Hematopoietic multipotent progenitor cell treated with erythropoietin and hydrocortisone succinate and interleukin-3 and kit ligand, for 6 days (in vitro differentiated cells): ENCODE data around the gene IL17D.
A peak's percentile ranks its signal among the peaks of the same experiment; 100 is the strongest.

Source experiments
- DNase-seq: peaks from one replicate; pipeline ENCODE4 v3.0.0-alpha.2; 2015

IL17D gene

DNA sequence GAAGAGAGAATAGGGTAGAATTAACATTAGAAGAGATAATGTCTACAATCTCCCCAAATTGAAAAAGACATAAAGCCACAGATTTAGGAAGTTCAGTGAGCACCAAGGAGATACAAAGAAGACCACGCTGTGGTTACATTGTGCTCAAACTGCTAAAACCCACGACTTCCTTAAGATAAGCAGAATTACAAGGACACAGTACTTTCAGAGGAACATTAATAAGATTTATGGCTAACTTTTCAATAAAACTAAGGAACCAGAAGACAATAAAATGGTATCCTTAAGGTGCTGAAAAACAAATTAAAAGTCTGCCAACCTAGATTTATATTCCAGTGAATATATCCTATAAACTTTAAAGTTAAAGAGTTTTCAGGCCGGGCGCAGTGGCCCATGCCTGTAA, 7.4 kb upstream of the IL17D start:
- DNase-seq = peak; percentile 48

DNA sequence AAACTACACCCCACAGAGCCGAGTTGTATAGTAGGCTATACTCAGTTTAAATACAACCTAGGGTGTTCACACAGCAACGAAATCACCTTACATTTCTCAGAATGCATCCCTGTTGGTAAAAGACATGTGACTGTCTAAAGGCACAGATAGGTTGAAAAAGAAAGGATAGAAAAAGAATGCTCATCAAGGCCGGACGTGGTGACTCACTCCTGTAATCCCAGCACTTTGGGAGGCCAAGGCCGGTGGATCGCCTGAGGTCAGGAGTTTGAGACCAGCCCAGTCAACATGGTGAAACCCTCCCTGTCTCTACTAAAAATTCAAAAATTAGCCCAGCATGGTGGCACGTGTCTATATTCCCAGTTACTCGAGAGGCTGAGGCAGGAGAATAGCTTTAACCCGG, 3.8 kb upstream of the IL17D start:
- no peak for DNase-seq

DNA sequence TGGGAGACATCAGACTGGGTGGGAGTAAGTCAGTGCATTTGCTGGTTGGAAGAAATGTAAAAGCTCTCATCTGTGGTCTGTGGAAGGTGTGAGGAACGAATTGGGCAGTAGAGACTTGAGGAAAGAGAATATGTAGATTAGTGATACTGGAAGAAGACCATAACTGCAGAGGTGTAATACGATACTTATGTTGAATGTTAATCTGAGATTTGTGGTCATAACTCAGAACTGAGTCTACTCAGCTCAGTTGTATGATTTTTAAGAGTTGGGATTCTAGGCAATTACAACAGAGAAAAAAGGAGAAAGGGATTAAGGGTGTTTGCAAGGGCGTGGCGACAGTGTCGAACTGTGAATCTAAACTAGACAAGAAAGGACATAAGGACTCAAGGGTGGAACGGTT, 3.2 kb upstream of the IL17D start:
- DNase-seq = no peak

DNA sequence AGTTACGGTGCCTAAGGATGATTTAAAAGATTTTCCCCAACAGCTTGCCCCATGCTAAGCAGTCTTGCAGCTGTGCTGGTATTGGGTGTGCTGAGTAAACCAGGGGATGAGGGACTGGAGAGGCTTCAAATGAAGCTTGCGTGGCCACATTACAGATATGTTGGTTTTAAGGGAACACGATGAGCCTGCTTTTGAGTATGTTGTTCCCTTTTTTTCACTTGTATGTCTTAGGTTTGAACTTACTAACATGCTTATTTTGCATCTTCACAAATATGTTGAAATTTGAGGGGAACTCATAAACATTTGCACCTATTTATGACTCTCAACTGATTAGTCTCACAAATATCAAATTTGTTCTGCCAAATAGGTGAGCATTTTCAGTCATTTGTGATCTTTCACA, 2.0 kb upstream of the IL17D start:
- no peak for DNase-seq

DNA sequence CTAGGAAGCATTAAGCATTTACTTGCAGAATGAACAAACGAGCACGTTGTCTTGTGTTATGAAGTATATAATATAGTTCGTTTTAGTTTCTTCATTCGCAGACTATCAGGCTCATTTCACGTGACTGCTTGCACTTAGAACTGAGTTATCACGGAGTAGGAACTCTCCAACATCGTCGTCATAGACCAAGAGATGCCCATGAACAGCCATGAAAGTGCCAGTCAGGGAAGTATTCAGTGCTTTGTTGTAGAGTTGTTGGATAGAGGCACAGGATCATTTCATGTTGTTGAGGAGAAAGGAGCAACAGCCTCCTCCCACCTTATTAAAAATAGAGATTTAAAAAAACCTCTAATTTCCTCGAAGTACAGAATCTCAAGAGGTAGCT, 977 bp upstream of the IL17D start:
- peak; percentile 38 for DNase-seq

DNA sequence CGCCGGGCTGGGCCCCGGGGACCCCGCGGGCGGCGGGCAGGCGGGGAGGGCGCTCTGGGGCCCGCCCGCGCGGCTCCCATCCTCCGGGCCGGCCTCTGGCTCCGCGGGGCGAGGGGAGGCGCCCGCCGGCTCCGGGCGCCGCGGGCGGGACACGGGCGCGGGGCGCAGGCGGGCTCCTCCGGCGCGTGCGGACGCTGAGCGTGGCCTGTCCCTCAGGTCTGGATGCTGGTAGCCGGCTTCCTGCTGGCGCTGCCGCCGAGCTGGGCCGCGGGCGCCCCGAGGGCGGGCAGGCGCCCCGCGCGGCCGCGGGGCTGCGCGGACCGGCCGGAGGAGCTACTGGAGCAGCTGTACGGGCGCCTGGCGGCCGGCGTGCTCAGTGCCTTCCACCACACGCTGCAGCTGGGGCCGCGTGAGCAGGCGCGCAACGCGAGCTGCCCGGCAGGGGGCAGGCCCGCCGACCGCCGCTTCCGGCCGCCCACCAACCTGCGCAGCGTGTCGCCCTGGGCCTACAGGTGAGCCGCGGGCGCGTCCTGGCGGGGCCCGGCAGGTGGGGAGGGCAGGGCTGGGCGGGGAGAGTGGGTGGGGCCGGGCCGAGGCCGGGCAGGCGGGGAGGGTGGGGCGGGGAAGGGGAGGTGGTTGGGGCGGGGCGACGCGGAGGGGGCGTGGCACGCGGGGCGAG, 420 bp downstream of the IL17D start:
- DNase-seq = peak; percentile 86

DNA sequence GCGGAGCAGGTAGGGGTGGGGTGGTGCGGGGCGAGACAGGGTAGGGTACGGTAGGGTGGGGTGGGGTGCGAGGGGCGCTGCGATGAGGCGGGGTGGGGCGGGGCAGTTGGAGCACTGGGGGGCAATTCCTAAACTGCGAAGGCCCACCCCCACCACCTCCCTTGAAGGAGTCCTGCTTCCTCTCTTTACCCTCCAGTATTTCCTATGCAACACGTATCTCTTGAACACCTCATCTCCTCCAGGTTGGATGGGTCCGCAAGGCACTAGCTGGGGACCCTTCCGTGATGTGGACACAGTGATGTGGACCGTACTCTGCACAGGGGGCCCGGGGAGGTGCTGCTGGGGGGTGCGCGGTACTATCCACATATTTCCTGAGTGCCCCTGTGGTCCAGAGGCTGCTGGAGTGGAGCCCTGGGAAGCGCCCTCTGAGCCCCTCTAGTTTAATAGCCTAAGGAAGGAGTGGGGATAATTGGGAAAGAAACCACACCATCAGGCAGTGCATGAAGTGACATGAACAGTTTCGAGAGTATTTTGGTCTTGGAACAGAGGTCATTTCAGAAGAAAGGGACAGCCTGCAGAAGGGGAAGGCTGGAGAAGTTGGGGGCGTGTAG, 1.1 kb downstream of the IL17D start:
- no peak for DNase-seq

DNA sequence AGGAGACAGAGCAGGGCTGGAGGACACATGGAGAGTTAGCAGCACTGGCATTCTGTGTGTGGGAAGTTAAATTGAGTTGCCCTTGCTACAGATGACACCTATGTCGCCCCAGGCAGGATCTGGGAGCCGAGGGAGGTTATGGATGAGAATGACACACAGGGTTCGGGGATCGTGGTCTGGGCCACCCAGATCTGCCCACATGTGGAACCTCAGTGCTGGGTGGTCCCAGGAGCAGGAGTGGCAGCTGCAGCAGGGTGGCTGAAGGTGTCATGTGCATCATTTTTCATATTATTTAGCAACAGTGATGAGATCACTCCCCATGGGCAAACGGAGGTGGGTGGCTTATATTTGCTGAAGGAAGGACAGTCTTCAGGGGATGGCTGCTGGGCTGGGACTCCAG, 3.2 kb downstream of the IL17D start:
- DNase-seq = no peak

DNA sequence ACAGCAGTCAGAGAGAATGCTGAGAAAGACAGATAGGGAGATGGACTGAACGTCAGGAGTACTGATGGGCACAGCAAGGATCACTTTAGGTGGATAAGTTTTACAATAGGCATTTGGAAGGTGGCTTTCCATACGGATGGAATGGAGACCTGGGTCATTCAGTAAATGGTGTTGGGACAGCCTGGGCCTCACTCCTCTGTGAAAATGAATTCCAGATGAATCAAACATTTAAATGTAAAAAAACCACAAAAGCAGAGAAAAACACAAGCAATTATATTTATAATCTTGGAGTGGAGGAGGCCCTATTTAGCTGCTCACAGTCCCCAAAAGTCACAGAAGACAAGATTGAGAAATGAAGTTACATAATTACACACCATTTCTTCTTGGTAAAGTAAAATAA, 4.7 kb downstream of the IL17D start:
- no peak for DNase-seq

DNA sequence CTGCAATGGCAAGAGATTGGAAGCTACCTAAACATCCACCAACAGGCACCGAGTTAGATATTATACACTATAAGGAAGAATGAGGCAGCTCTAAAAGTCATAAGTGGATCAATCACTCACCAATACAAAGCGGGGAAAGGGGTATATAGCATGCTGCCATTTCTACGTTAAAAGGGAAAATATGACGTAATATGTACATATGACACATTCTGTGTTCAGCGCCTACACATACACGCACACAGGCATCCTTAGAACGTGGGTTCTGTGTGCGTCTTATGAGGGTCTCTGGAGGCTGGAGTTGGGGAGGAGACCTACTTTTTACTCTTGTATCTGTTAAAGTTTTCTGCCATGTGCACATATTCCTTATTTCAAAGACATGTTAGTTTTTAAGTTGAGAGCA, 5.9 kb downstream of the IL17D start:
- no peak for DNase-seq

DNA sequence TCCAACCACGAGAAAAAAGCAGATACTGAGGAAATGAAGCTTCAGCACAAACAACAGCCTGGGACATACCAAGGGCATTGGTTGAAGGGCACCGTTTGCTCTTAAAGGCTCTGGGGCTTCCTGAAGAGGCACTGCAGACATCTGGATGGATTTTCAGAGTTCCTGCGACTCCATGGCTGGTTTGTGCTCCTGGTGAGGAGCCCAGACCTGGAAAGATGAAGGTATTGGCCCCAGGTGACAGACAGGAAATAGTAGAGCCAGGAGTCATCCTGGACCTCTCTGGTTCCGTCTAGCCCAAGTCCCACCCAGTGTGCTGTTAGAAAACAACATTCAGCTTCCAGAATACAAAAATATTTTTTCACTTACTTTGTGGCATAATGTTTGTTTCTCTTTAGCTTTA, 6.3 kb downstream of the IL17D start:
- no peak for DNase-seq

DNA sequence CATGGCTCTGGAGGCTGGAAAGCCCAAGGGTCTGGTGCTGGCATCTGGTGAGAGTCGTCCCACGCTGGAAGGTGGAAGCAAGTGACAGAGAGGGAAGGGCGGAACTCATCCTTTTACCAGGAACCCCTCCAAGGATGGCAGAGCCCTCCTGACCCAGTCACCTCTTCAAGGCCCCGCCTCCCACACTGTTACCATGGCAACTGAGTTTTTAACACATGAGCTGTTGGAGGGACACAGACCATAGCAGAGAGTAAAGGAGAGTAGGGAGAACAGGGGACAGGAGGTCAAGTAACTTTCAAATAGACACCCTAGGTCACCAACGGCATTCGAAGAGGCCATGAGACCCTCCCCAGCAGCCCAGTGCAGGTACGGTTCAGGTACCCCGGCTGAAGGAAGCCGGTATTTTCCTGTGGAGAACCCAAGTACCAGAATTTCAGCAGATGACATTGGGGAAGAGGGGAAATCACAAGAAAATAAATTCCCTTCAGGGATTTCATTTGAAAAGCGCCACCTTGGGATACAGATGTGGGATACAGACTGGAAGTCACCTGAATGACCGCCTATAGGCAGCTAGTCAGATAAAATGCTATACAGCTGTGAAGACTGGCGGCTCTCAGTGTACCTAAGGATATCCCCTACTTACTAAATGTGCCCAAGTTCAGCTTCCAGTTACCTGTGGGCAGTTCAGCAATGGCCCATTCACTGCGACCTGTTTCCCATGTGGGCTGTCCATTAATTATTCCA, 8.0 kb downstream of the IL17D start:
- DNase-seq = peak; percentile 27

DNA sequence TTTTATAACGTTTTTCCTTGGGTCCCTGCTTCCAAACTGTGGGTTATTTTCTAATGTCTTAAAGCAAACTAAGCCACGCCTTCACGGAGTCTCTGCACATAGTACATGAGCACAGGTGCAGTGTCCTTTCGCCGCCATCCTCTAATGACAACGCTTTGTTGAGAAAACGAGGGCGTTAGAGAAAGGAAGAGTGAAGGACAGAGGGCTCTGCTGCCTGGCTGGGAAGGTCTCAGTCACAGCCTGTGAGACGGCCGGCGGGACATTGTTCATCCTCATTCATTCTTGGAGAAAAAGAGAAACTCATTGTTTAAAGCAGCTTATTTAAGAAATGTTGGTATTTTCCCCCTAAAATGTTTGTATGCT, 9.5 kb downstream of the IL17D start:
- no peak for DNase-seq

DNA sequence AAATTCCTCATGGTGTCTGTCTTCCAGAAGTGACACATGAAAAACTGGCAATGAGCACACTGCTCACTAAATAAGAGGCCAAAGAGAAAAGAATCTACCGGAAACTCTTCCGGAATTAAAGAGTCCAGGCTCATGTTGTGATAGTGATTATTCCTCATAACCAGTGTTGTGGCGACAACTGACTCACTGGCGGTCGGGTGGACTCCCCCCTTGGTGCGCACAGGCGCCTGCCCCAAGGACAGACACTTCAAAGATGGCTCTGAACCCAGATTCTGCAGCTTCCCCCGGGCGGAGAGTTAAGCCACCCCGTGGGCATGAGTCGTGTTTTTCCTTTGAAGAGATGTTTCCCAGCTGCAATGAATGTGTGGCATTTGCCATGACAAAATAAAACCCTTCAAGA, 10.3 kb downstream of the IL17D start:
- DNase-seq = no peak

DNA sequence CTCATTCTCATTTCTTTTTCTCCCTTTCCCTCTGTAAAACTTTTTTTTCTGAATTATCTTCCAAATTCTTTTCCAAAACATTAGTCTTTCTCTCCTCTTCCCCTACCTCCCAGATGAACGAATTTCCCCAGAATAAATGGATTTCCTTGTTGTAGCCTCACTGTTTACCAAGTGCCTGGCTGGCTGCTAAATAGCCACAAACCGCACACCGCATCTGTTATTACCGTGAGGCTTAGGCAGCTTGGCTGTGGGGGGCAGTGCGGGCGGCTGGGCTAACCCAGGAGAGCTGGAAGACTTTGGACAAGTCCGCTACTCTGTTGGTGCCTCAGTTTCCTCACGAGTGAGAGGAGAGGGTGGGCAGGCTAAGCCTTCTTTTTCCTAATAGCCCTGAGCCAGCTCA, 10.7 kb downstream of the IL17D start:
- no peak for DNase-seq

DNA sequence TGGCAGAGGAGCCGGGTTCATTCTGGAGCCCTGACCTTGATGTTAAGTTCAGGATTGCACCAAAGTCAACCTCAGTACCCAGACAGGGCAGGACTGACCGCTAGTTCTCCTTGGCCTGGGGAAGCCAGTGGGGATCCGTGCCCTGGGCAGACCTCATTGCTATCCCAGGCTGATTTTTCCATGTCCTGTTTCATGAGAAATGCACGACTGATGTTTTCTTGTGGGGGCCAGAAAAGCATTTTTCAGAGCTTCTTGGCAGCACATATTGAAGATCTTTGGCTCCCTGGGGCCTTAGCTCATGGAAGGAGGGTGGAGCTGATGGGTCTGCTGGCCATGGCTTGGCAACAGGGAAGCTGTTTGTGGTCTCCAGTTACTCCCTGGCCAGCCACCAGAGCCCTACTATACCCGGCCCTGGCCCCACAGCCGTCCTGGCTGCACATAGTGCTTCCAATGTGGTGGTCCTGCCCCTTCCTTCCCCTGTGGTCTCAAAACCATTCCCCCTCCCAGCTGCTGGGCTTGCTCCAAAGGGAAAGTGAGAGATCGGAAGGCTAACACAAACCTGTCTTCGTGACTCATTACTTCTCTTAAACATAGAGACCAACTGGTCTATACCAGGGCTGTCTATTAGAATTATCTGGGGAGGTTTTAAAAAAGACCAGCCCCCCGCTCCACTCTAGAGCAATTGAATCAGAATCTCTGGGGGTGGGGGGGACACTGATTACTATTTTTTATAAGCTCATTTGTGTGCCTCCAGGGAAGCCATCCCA, 11.2 kb downstream of the IL17D start:
- no peak for DNase-seq

DNA sequence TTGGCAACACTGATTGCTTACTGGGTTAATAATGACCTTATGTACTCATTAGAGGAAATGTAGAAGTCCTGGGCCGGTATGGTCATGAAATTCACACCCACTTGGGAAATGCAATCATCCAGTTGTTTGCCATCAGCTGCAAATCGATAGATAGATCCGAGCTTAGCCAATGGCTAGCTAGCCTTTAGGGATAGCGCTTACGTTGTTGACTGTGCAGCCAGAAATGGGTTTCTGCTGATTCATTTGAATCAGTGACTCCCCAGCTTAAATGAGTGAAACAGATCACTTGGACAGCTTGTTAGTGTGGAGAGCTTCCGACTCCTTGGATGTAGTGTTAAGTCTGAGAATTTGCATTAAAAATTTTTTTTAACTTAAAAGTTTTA, 11.8 kb downstream of the IL17D start:
- DNase-seq = no peak

DNA sequence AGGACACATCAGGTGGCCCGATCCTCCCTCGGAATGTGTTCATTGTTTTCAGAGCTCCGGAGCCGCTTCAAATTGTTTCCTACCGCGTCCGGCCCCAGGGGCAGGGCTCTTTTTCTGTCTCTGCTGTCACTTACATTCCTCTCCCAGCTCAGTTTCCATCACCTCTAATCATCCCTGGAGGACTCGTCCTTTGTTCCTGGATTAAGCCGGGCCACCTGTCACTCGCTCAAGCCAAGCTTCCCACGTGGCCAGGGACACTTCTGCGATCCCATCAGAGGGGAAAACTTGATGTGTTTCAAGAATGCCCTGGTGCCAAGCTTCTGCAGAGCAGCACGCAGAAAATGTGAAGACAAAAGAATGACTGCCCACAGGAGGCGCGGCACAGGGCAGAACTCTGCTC, 13.5 kb downstream of the IL17D start:
- DNase-seq = no peak

DNA sequence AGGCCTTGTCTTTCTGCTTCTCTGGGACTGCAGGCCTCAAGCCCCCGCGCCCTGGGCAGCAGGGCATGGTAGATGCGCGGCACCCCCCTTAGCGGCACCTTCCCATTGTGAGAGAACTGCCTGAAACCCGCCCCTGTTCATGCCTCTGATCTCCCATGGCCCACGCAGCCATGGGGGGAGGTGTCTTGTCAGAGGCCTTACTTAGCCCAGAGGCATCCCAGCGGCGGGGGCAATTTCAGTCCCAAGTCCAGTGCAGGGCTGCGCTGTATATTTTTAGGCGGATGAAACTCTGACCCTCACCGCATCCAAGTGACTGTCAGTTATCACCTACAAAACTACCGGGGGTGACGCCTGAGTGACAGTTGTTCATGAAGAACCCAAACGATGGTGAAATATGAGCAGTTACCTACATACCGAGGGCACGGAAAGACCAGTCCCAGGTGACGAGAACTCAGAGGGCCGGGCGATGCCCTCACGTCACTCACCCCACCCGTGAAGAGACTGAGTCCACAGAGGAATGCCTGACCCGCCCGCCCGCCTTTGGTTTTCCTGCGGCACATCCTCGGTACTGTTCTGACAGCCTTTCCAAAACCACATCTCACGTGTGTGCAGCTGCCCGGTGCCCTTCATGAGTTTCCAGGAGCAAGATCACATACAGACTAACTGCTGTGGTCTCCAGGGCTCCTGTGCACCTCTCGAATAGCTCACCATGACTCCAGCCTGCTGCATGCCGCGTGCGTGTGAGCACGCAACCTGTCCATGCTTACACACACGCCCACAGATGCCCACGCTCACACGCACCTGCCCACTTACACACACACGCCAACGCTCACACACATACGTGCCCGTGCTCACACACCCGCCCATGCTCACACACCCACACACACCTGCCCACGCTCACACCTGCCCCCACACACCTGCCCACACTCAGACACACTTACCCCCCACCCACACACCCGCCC, 14.4 kb downstream of the IL17D start:
- DNase-seq = no peak

DNA sequence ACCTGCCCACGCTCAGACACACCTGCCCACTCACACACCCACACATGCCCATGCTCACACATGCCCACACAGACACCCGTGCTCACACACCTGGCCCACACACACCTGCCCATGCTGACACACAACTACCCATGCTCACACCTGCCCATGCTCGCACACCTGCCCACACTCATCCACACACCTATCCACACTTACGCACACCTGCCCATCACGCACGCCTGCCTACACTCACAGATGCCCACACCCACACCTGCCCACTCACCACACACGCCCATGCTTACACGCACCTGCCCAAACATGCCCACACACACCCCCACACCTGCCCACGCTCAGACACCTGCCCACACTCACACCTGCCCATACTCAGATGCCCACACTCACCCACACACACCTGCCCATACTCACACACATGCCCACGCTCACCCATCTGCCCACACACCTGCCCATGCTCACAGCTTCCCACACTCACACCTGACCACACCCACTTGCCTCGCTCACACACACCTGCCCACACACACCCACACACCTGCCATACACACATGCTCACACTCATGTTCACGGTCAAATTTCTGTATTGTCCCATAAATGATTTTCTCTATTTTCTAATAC, 15.6 kb downstream of the IL17D start:
- DNase-seq = no peak

DNA sequence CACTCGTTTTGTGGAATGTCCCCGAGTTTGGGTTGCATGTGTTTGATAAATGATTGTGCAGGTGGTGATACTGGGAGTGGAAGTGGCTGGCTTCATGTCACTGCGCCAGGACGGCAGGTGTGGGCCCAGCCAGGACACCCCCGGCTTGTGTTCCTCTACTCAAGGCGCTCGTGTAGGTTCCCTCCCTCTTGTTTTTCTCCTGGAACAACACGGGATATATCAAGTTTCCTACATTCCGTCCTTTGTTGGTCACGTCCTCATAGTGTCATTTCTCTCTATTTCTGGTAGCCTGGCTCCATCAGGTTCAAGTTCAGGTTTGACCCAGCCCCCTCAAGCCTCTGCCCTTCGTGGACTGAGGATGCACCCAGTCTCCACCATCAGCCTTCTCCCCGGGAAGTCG, 16.3 kb downstream of the IL17D start:
- no peak for DNase-seq

DNA sequence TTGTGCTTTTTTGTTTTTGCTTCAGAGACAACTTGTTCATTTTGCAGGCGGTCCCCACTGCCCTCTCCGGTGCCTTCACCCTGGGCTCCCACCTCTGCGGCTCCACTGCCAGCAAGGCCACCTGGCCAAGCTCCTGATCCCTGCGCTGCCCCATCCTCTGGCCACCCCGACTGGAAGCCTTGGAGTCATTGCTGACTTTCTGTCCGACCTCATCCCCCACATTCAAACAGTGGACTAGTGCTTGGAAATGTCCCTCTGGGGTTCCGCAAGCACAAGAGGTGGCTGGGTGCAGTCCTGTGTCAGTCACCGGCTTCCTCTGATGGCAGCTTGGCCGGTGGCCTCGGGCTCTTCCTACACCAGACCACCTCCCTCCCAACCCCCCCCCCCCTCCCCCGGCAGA, 17.0 kb downstream of the IL17D start:
- DNase-seq = no peak
